Fibroblast of peridontal ligament (primary cell): ENCODE results near the gene FBXW8.

ENCODE experiments used
- DNase-seq: peaks from one replicate; pipeline ENCODE4 v3.0.0-alpha.2; 2010; ENCODE audit errors: extremely low read depth

Gene FBXW8

GRCh38 chr12:117076410-117077372 lies 165.9 kb downstream of the FBXW8 start:
- no peak for DNase-seq

- DNase-seq: no peak
Observed at GRCh38 chr12:117079487-117079886, 168.7 kb downstream of the FBXW8 start.

- no peak for DNase-seq
Observed at GRCh38 chr12:117080661-117081144, 170.0 kb downstream of the FBXW8 start.
